IMR-90 (cell line): ENCODE results near the gene EFNB2. TPM values are rescaled to one million over a fixed set of nuclear protein-coding genes. Genes with fewer than 3 reads are reported as not detected.

Experiments used
- ATAC-seq: fragments of 200-7000 bp; cut with Tn5 transposase; 2 replicates; pipeline ENCODE4 v1.9.1; 2020; ENCODE audit warnings: low read depth, mild to moderate bottlenecking, moderate library complexity
- BruUV-seq: library from RNA; stranded (reverse); fragments of 400-500 nt; replicated peaks from 2 replicates; lab custom pipeline; 2021; lab: Mats Ljungman, UMichigan
- CTCF ChIA-PET: fragments of 300-600 bp; formaldehyde crosslinking; extraction: SDS; loops from one replicate; lab custom pipeline; 2021; ENCODE audit warnings: antibody characterized with exemption; lab: Yijun Ruan, JAX
- POLR2A ChIA-PET: fragments of 300-600 bp; sonication (Branson Sonifier 250); formaldehyde crosslinking; loops from one replicate; lab custom pipeline; 2022; ENCODE audit warnings: antibody characterized with exemption; ENCODE audit not compliant: unreplicated experiment; lab: Charles Lee
- DNase-seq: peaks from one replicate; pipeline ENCODE4 v3.0.0; 2013
- H2AFZ ChIP-seq: replicated peaks from 2 replicates; pipeline ENCODE3; 2013; ENCODE audit warnings: low read length, mild to moderate bottlenecking; ENCODE audit not compliant: poor library complexity
- H2AK5ac ChIP-seq: 2 replicates; pipeline ENCODE4 v1.6.1; 2013; ENCODE audit warnings: low read depth, low read length, inconsistent platforms
- H2AK9ac ChIP-seq: replicated peaks from 2 replicates; pipeline ENCODE3; 2013; ENCODE audit warnings: mild to moderate bottlenecking, low read depth, low read length, moderate library complexity; ENCODE audit not compliant: poor library complexity
- H2BK120ac ChIP-seq: 2 replicates; pipeline ENCODE4 v1.6.1; 2013; ENCODE audit warnings: low read depth, low read length, inconsistent platforms
- H2BK15ac ChIP-seq: 3 replicates; pipeline ENCODE4 v1.6.1; 2013; ENCODE audit warnings: low read depth, low read length, inconsistent platforms
- H2BK20ac ChIP-seq: 2 replicates; pipeline ENCODE4 v1.6.1; 2013; ENCODE audit warnings: low read depth, mild to moderate bottlenecking, inconsistent platforms, low read length, moderate library complexity
- H2BK5ac ChIP-seq: 2 replicates; pipeline ENCODE4 v1.6.1; 2013; ENCODE audit warnings: mild to moderate bottlenecking, low read depth, low read length, inconsistent platforms; ENCODE audit not compliant: poor library complexity, severe bottlenecking
- H3K14ac ChIP-seq: replicated peaks from 2 replicates; pipeline ENCODE4 v1.6.1; 2013; ENCODE audit warnings: low read depth, low read length, inconsistent platforms
- H3K18ac ChIP-seq: 2 replicates; pipeline ENCODE4 v1.6.1; 2013; ENCODE audit warnings: low read depth, low read length, control low read depth
- H3K23ac ChIP-seq: 2 replicates; pipeline ENCODE4 v1.6.1; 2013; ENCODE audit warnings: low read depth, low read length, inconsistent platforms
- H3K27ac ChIP-seq: 2 replicates; pipeline ENCODE4 v1.5.1; 2013; ENCODE audit warnings: mild to moderate bottlenecking, control low read depth, low read length; ENCODE audit not compliant: insufficient read depth
- H3K27me3 ChIP-seq: 2 replicates; pipeline ENCODE4 v1.6.1; 2013; ENCODE audit warnings: low read length; ENCODE audit not compliant: control insufficient read depth, insufficient read depth
- H3K36me3 ChIP-seq: 2 replicates; pipeline ENCODE4 v1.6.1; 2013; ENCODE audit warnings: low read length, mixed read lengths; ENCODE audit not compliant: control insufficient read depth, insufficient read depth
- H3K4ac ChIP-seq: 2 replicates; pipeline ENCODE4 v1.6.1; 2013; ENCODE audit warnings: low read depth, low read length, inconsistent platforms
- H3K4me1 ChIP-seq: 2 replicates; pipeline ENCODE4 v1.6.1; 2013; ENCODE audit warnings: low read length, mixed read lengths; ENCODE audit not compliant: control insufficient read depth, insufficient read depth
- H3K4me2 ChIP-seq: 2 replicates; pipeline ENCODE4 v1.6.1; 2013; ENCODE audit warnings: low read depth, mild to moderate bottlenecking, control low read depth, low read length, moderate library complexity
- H3K4me3 ChIP-seq: 2 replicates; pipeline ENCODE4 v1.5.1; 2013; ENCODE audit warnings: low read depth, mild to moderate bottlenecking, control low read depth, low read length, moderate library complexity; ENCODE audit not compliant: insufficient read depth
- H3K56ac ChIP-seq: 2 replicates; pipeline ENCODE4 v1.6.1; 2013; ENCODE audit warnings: low read length, inconsistent platforms; ENCODE audit not compliant: insufficient read depth; ENCODE audit errors: extremely low read depth
- H3K79me1 ChIP-seq, 2 experiments: 2 replicates each; pipeline ENCODE4 v1.6.1; 2013; ENCODE audit warnings: low read length in 2 of 2, inconsistent platforms in 1 of 2, low read depth in 1 of 2
- H3K9ac ChIP-seq: 2 replicates; pipeline ENCODE4 v1.6.1; 2013; ENCODE audit warnings: low read depth, low read length, control low read depth
- H3K9me1 ChIP-seq: 2 replicates; pipeline ENCODE4 v1.6.1; 2013; ENCODE audit warnings: low read length, inconsistent platforms; ENCODE audit not compliant: insufficient read depth
- H3K9me3 ChIP-seq: 2 replicates; pipeline ENCODE4 v1.6.1; 2013; ENCODE audit warnings: low read length; ENCODE audit not compliant: control insufficient read depth, insufficient read depth
- H4K20me1 ChIP-seq: 2 replicates; pipeline ENCODE4 v1.6.1; 2013; ENCODE audit warnings: low read length, inconsistent platforms; ENCODE audit not compliant: insufficient read depth
- H4K5ac ChIP-seq: 2 replicates; pipeline ENCODE4 v1.6.1; 2013; ENCODE audit warnings: mild to moderate bottlenecking, low read depth, low read length, control low read depth
- H4K8ac ChIP-seq, 2 experiments: 2 replicates each; pipeline ENCODE4 v1.6.1; 2013; ENCODE audit warnings: low read depth in 2 of 2, low read length in 2 of 2, control low read depth in 1 of 2, inconsistent platforms in 1 of 2
- H4K91ac ChIP-seq: 2 replicates; pipeline ENCODE4 v1.6.1; 2013; ENCODE audit warnings: low read depth, low read length, inconsistent platforms; ENCODE audit not compliant: insufficient read depth
- CTCF ChIP-seq: conservative IDR thresholded peaks from 2 replicates; pipeline ENCODE4 v1.5.1; 2012; ENCODE audit warnings: mild to moderate bottlenecking, low read depth, low read length, improper control_type of control experiment
- ELK1 ChIP-seq: fragments of 150-350 bp; IDR thresholded peaks from 2 replicates; pipeline ENCODE4 v1.6.1; 2016; ENCODE audit warnings: low read depth, mild to moderate bottlenecking, low read length, moderate library complexity, borderline replicate concordance
- MAFK ChIP-seq: IDR thresholded peaks from 2 replicates; pipeline ENCODE4 v1.6.1; 2012; ENCODE audit warnings: low read depth, low read length, improper control_type of control experiment
- NFE2L2 ChIP-seq: fragments of 150-350 bp; IDR thresholded peaks from 2 replicates; pipeline ENCODE4 v1.6.1; 2016; ENCODE audit warnings: low read depth, mild to moderate bottlenecking, low read length
- RAD21 ChIP-seq: IDR thresholded peaks from 2 replicates; pipeline ENCODE4 v1.6.1; 2012; ENCODE audit warnings: low read length, improper control_type of control experiment
- RCOR1 ChIP-seq: IDR thresholded peaks from 2 replicates; pipeline ENCODE4 v1.6.1; 2012; ENCODE audit warnings: mild to moderate bottlenecking, low read length, improper control_type of control experiment; ENCODE audit not compliant: insufficient replicate concordance
- RFX5 ChIP-seq: IDR thresholded peaks from 2 replicates; pipeline ENCODE4 v1.8.0; 2012; ENCODE audit warnings: low read depth, mild to moderate bottlenecking, low read length, moderate library complexity
- SMC3 ChIP-seq: fragments of 150-350 bp; IDR thresholded peaks from 2 replicates; pipeline ENCODE4 v1.6.1; 2016; ENCODE audit warnings: low read depth, mild to moderate bottlenecking, antibody characterized with exemption, low read length, moderate library complexity
- WGBS, 2 experiments: methylation state at CpG; one replicate each; pipeline versions ENCODE4 v1.1.5 to v1.1.7; 2013; ENCODE audit warnings: missing lambda C conversion rate in 2 of 2; ENCODE audit not compliant: insufficient read length in 1 of 2; ENCODE audit errors: extremely low coverage in 2 of 2; 5-methylcytosine and 5-hydroxymethylcytosine counted together
- dilution Hi-C: fragments of 300-500 bp; cut with HindIII; formaldehyde crosslinking; loops from one replicate; pipeline ENCODE4 v1.14.3; 2018; ENCODE audit warnings: low sequenced_read_pairs; ENCODE audit not compliant: unreplicated experiment
- in situ Hi-C: fragments of 300-500 bp; cut with MboI; formaldehyde crosslinking; loops from 3 replicates; pipeline ENCODE4 v1.14.3; 2019; ENCODE audit warnings: low sequenced_read_pairs, inconsistent platforms, mixed read lengths
- intact Hi-C: fragments of 100-400 bp; cut with micrococcal nuclease; formaldehyde crosslinking; loops from 2 replicates; pipeline ENCODE4 v1.10.0; 2022
- polyA plus RNA-seq, 3 experiments: library from polyadenylated mRNA; depleted of rRNA; stranded (reverse); fragments of >200 nt; gene quantifications; 2 replicates each; pipeline ENCODE4 v1.2.3, GENCODE V29; 2012; ENCODE audit warnings: low replicate concordance in 1 of 3
- total RNA-seq: library from RNA; depleted of rRNA; stranded (reverse); fragments of >200 nt; gene quantifications from 2 replicates; pipeline ENCODE4 v1.2.3, GENCODE V29; 2012

Gene EFNB2
- total and polyA plus RNA-seq, 2 of the 4 experiments (the other 2 are of a cell fraction): 5.4 to 6.0 TPM

GRCh38 chr13:106468207-106468606 is 67.3 kb downstream of the EFNB2 start (continued):
- no peak for TF ChIP-seq RAD21

- no peak for TF ChIP-seq RCOR1
- TF ChIP-seq ELK1: no peak
- no peak for TF ChIP-seq NFE2L2
- no peak for TF ChIP-seq CTCF
- TF ChIP-seq MAFK: no peak
- no peak for TF ChIP-seq RAD21
- TF ChIP-seq SMC3: no peak
- no peak for TF ChIP-seq RFX5
- no peaks in the 10 kb centered on the region for H3K79me1 ChIP-seq
- H2BK120ac ChIP-seq: no peak overlapping the region
- H3K4ac ChIP-seq: no peak overlapping the region
- no peak overlapping the region for H3K4me3 ChIP-seq
- no peaks in the 10 kb centered on the region for H3K27me3 ChIP-seq
- H3K56ac ChIP-seq: no peak overlapping the region
- H2AK9ac ChIP-seq: no peak overlapping the region
- no peak overlapping the region for H4K91ac ChIP-seq
- intact Hi-C loops: no loop called here
- H2BK20ac ChIP-seq: no peak overlapping the region
- no peaks in the 10 kb centered on the region for H3K9me3 ChIP-seq
- dilution Hi-C loops: no loop called here
- H3K4me1 ChIP-seq: no peaks in the 10 kb centered on the region
- in situ Hi-C loops: no loop called here
- CTCF ChIA-PET: no interaction called here
- no peak overlapping the region for H4K5ac ChIP-seq
- no peak overlapping the region for H2AFZ ChIP-seq
- H2AK5ac ChIP-seq: no peak overlapping the region
- no CpG with 5 or more reads among the region's 10 CpGs for WGBS, 2 experiments
- no peak overlapping the region for H3K4me2 ChIP-seq
- H3K23ac ChIP-seq: no peak overlapping the region
- no peak overlapping the region for H3K27ac ChIP-seq
- POLR2A ChIA-PET: no interaction called here
- no peak overlapping the region for H3K14ac ChIP-seq
- no peaks in the 10 kb centered on the region for H3K36me3 ChIP-seq
- BruUV-seq: no TSS peak
- ATAC-seq: no peak
- H3K9ac ChIP-seq: no peak overlapping the region
- no peak for DNase-seq
- no peak overlapping the region for H3K18ac ChIP-seq
- H2BK15ac ChIP-seq: no peak overlapping the region
- no peaks in the 10 kb centered on the region for H3K9me1 ChIP-seq
- H2BK5ac ChIP-seq: no peak overlapping the region
- no peaks in the 10 kb centered on the region for H4K20me1 ChIP-seq
- H4K8ac ChIP-seq: no peak overlapping the region
These were observed 67.9 kb downstream of the EFNB2 start for GRCh38 chr13:106467427-106468122.
